DND-41 (cell line): ENCODE data around the gene PPT2.
A peak's percentile ranks its signal among the peaks of the same experiment; 100 is the strongest.

Source experiments
- ATAC-seq: fragments of 200-7000 bp; cut with Tn5 transposase; 3 replicates; pipeline ENCODE4 v1.9.1; 2021; ENCODE audit warnings: low read depth; ENCODE audit not compliant: insufficient read depth
- DNase-seq: peaks from one replicate; pipeline ENCODE4 v3.0.0-alpha.2; 2020
- H2AFZ ChIP-seq: 2 replicates; pipeline ENCODE4 v1.6.0; 2012; ENCODE audit warnings: low read depth, low read length
- H3K27ac ChIP-seq: 2 replicates; pipeline ENCODE4 v1.5.1; 2012; ENCODE audit warnings: low read length, inconsistent platforms
- H3K27me3 ChIP-seq: fragments of 200-600 bp; sonication (generic); 2 replicates; pipeline ENCODE4 v1.6.0; 2012; ENCODE audit warnings: low read length, mild to moderate bottlenecking, inconsistent platforms; ENCODE audit not compliant: insufficient read depth, poor library complexity
- H3K36me3 ChIP-seq: 2 replicates; pipeline ENCODE4 v1.5.1; 2012; ENCODE audit warnings: low read length, inconsistent platforms; ENCODE audit not compliant: insufficient read depth
- H3K4me1 ChIP-seq: 2 replicates; pipeline ENCODE4 v1.5.1; 2012; ENCODE audit warnings: mild to moderate bottlenecking, low read length; ENCODE audit not compliant: insufficient read depth
- H3K4me2 ChIP-seq: 2 replicates; pipeline ENCODE4 v1.6.0; 2012; ENCODE audit warnings: mild to moderate bottlenecking, moderate library complexity, low read length, inconsistent platforms; ENCODE audit not compliant: insufficient read depth
- H3K4me3 ChIP-seq, 2 experiments: fragments of 200-600 bp in 1 of 2; shearing (Covaris generic) in 1 of 2; 2 replicates each; pipeline ENCODE4 v1.5.1; 2012 to 2016; ENCODE audit warnings: inconsistent platforms in 2 of 2, low read length in 2 of 2, mild to moderate bottlenecking in 2 of 2, low read depth in 1 of 2, moderate library complexity in 1 of 2
- H3K79me2 ChIP-seq: 2 replicates; pipeline ENCODE4 v1.6.0; 2012; ENCODE audit warnings: low read length, inconsistent platforms; ENCODE audit not compliant: insufficient read depth
- H3K9ac ChIP-seq: 2 replicates; pipeline ENCODE4 v1.6.0; 2012; ENCODE audit warnings: low read depth, mild to moderate bottlenecking, inconsistent platforms, low read length, moderate library complexity
- H3K9me3 ChIP-seq: 2 replicates; pipeline ENCODE4 v1.5.1; 2012; ENCODE audit warnings: low read length, moderate library complexity, mild to moderate bottlenecking, inconsistent platforms; ENCODE audit not compliant: insufficient read depth, severe bottlenecking
- H4K20me1 ChIP-seq: 2 replicates; pipeline ENCODE4 v1.6.0; 2012; ENCODE audit warnings: low read length; ENCODE audit not compliant: insufficient read depth
- EZH2 ChIP-seq: IDR thresholded peaks from 3 replicates; pipeline ENCODE4 v1.6.1; 2012; ENCODE audit warnings: borderline replicate concordance, low read depth, mild to moderate bottlenecking, moderate library complexity, low read length, inconsistent platforms; ENCODE audit not compliant: severe bottlenecking
- TF ChIP-seq, protein P1 (sequence below): IDR thresholded peaks from 2 replicates; pipeline ENCODE4 v1.5.1; 2012; ENCODE audit warnings: borderline replicate concordance, low read length, moderate library complexity, mild to moderate bottlenecking; ENCODE audit not compliant: poor library complexity, severe bottlenecking; ENCODE audit errors: extremely low read depth

The PPT2 gene, protein sequence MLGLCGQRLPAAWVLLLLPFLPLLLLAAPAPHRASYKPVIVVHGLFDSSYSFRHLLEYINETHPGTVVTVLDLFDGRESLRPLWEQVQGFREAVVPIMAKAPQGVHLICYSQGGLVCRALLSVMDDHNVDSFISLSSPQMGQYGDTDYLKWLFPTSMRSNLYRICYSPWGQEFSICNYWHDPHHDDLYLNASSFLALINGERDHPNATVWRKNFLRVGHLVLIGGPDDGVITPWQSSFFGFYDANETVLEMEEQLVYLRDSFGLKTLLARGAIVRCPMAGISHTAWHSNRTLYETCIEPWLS

DNA sequence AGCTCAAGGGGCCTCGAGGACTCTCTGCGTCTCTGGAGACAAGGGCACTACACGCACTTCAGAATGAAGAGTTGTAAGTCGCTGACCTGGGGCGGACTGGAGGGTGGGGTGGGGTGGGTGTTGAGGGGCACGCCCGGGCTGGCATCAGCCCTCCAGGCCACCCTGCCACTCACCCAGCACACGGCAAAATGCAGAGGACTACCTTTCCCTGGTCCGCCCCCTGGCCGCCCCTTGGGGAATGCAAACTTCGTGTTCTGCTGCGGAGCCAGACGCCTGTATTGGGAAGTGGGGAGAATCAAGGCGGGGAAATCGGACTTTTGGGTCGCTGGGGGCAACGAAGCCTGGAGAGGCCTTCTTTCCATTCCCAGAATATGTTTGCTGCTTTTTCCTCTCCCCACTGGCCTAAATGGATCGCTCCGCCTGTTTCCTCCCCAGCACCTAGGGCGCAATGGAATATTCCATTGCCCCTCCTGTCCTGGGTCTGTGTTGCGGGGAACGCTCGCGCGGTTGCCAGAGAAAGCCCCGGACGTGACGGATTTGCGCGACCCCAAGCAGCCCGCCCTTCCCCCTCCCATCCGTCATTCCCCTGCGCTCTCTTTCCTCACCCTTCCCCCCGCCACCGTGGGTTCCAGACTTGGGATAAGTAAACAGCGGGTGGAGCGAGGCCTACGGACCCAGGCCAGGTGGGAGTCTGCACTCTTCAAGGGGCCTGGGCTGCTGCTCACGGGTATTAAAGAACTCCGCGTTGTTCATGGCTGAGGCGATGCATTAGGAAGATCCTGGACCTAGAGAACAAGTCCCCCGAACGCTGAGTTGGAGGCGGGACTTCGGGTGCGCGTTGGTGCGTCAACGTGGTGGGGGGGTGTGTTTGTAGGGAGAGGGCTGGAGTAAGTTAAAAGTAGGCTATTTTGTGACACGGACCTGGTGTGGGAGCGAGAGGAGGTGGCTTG lies at the start of gene PPT2:
Gene PPT2 (plus strand): TSS at position 578 of the 950 bp plus-strand sequence. CDS start 454 bp downstream, outside the sequence.
- Histone ChIP-seq H4K20me1 (peaks cover 9% of the 10 kb centered on the region; the same call in 1 of the 2 replicates), H3K79me2 (peaks cover 23% of the 10 kb centered on the region), H2AFZ (peak within 1 kb of the TSS; percentile 96), H3K36me3 (peaks cover 35% of the 10 kb centered on the region), H3K4me1 (peaks cover 25% of the 10 kb centered on the region), H3K9ac (peak within 1 kb of the TSS; percentile 71), H3K27me3 (no peaks in the 10 kb centered on the region), H3K4me3 (peak within 1 kb of the TSS; percentile 61 to 77), H3K27ac (peak within 1 kb of the TSS; percentile 83), H3K9me3 (no peaks in the 10 kb centered on the region), H3K4me2 (peak within 1 kb of the TSS; percentile 70)
- no peak for TF ChIP-seq EZH2
- TF ChIP-seq, protein P1, sequence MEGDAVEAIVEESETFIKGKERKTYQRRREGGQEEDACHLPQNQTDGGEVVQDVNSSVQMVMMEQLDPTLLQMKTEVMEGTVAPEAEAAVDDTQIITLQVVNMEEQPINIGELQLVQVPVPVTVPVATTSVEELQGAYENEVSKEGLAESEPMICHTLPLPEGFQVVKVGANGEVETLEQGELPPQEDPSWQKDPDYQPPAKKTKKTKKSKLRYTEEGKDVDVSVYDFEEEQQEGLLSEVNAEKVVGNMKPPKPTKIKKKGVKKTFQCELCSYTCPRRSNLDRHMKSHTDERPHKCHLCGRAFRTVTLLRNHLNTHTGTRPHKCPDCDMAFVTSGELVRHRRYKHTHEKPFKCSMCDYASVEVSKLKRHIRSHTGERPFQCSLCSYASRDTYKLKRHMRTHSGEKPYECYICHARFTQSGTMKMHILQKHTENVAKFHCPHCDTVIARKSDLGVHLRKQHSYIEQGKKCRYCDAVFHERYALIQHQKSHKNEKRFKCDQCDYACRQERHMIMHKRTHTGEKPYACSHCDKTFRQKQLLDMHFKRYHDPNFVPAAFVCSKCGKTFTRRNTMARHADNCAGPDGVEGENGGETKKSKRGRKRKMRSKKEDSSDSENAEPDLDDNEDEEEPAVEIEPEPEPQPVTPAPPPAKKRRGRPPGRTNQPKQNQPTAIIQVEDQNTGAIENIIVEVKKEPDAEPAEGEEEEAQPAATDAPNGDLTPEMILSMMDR: peak; percentile 27
- peak; percentile 93 for DNase-seq
- peak; percentile 86 for ATAC-seq

DNA sequence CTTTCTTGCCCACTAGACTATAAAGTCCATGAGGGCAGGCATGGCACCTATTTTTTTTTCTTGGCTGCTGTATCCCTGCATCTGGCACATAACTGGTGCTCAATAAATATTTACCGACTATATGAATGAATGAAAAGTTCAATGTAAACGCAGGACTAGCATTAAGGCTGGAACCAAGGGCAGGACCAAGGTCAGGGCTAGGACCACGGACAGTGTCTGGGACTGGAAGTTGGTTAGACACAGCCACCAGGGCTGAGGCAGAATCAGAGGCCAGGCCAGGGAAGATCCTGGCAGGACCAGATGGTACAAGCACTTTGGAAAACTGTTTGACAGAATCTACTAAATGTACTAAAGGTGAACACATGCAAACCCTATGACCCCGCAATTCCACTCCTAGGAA lies 48.5 kb upstream of the PPT2 start:
- Histone ChIP-seq H3K27me3 (no peaks in the 10 kb centered on the region), H3K79me2 (no peaks in the 10 kb centered on the region), H3K4me2 (no peak overlapping the region), H4K20me1 (peaks cover 3% of the 10 kb centered on the region; the same call in 1 of the 2 replicates), H3K4me3 (no peak overlapping the region), H3K4me1 (no peaks in the 10 kb centered on the region), H2AFZ (no peak overlapping the region), H3K27ac (no peak overlapping the region), H3K9ac (no peak overlapping the region), H3K9me3 (no peaks in the 10 kb centered on the region), H3K36me3 (no peaks in the 10 kb centered on the region)
- peak; percentile 35 for DNase-seq
- 0 out of 3 replicates have a peak, but pooled peaks have one; percentile 47 for ATAC-seq
- TF ChIP-seq, protein P1: no peak
- TF ChIP-seq EZH2: no peak

DNA sequence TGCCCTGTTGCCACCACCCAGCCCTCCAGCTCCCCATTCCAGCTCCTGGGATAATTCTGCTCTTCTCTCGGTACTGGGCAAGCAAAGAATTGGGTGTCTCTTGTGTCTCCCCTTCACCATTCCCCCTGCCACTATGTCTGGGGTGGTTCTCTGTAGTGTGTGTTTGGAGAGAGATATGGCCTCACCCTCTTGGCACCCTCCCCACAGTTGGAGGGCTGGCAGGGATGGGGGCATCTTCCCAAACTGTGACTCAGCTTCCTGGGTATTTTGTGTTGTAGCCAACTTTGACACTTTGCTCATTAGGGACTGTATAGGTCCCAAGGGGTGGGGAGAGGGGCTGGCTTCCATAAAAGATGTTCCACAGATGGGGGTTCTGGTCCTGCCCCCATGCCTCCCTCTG lies 46.5 kb upstream of the PPT2 start:
- Histone ChIP-seq H3K4me3 (no peak overlapping the region), H3K27ac (no peak overlapping the region), H4K20me1 (peaks cover 3% of the 10 kb centered on the region; the same call in 1 of the 2 replicates), H3K4me2 (no peak overlapping the region), H3K79me2 (no peaks in the 10 kb centered on the region), H3K4me1 (no peaks in the 10 kb centered on the region), H3K9ac (no peak overlapping the region), H3K27me3 (no peaks in the 10 kb centered on the region), H3K36me3 (no peaks in the 10 kb centered on the region), H3K9me3 (no peaks in the 10 kb centered on the region), H2AFZ (no peak overlapping the region)
- DNase-seq (no peak), ATAC-seq (no peak)
- no peak for TF ChIP-seq EZH2
- TF ChIP-seq, protein P1: no peak
